Upper lobe of left lung (tissue), 6 donors: Measurements from ENCODE around the gene SPATA17. TPM values are rescaled to one million over a fixed set of nuclear protein-coding genes. Genes with fewer than 3 reads are reported as not detected.

Source experiments
- ATAC-seq, 2 donors: fragments of 200-7000 bp; cut with Tn5 transposase; one replicate each; pipeline ENCODE4 v1.9.1; 2022; ENCODE audit warnings: mild to moderate bottlenecking in 2 of 2, moderate library complexity in 2 of 2; ENCODE audit not compliant: low FRiP score in 2 of 2
- DNase-seq, 2 donors: peaks; one replicate each; pipeline ENCODE4 v3.0.0-alpha.2; 2019 to 2020
- H3K27ac ChIP-seq, 4 donors: fragments of 200-600 bp; sonication (generic); one replicate each; pipeline ENCODE4 v1.5.1; 2016 to 2019
- H3K27me3 ChIP-seq, 4 donors: fragments of 200-600 bp; sonication (generic); one replicate each; pipeline ENCODE4 v1.5.1; 2017 to 2019
- H3K36me3 ChIP-seq, 4 donors: fragments of 200-600 bp; sonication (generic); one replicate each; pipeline ENCODE4 v1.5.1; 2016 to 2019
- H3K4me1 ChIP-seq, 4 donors: fragments of 200-600 bp; sonication (generic); one replicate each; pipeline ENCODE4 v1.5.1; 2018 to 2019
- H3K4me3 ChIP-seq, 4 donors: fragments of 200-600 bp; sonication (generic); one replicate each; pipeline ENCODE4 v1.5.1; 2017 to 2019; ENCODE audit warnings: mild to moderate bottlenecking in 2 of 4, moderate library complexity in 1 of 4
- H3K9me3 ChIP-seq, 4 donors: fragments of 200-600 bp; sonication (generic); one replicate each; pipeline ENCODE4 v1.5.1; 2018 to 2019
- CTCF ChIP-seq, 6 experiments: fragments of 450-650 bp in 4 of 6; fragments of 200-600 bp in 2 of 6; sonication (generic) in 2 of 6; IDR thresholded peaks; one replicate each; pipeline ENCODE4 v1.5.1; 2016 to 2019; ENCODE audit warnings: antibody characterized with exemption in 6 of 6
- EP300 ChIP-seq, 4 donors: sonication (generic); formaldehyde crosslinking; IDR thresholded peaks; one replicate each; pipeline ENCODE4 v1.5.1; 2017; ENCODE audit warnings: antibody characterized with exemption in 4 of 4, control low read depth in 2 of 4
- POLR2A ChIP-seq, 4 donors: fragments of 450-650 bp; IDR thresholded peaks; one replicate each; pipeline ENCODE4 v1.5.1; 2016 to 2017; ENCODE audit warnings: antibody characterized with exemption in 4 of 4, mild to moderate bottlenecking in 2 of 4
- POLR2AphosphoS5 ChIP-seq, 2 donors: sonication (generic); formaldehyde crosslinking; IDR thresholded peaks; one replicate each; pipeline ENCODE4 v1.5.1; 2017; ENCODE audit warnings: antibody characterized with exemption in 2 of 2
- WGBS, 2 donors: methylation state at CpG; one replicate each; pipeline ENCODE4 v1.1.5; 2017 to 2018; 5-methylcytosine and 5-hydroxymethylcytosine counted together
- total RNA-seq, 6 donors: library from RNA; depleted of rRNA in 4 of 6; stranded (reverse); fragments of >200 nt in 4 of 6; gene quantifications; one replicate each; pipeline versions ENCODE4 v1.1.0 to v1.2.1, GENCODE V29; 2016 to 2021
- donor health status: DM: no; HTN: no; CAD: no; lungs with moderate emphysema.
- donor health status: DM: no; HTN: yes; CAD: no; lungs with severe emphysema.

SPATA17 gene
- total RNA-seq, 6 donors from 2014 or later: 0.63 to 17.0 (median 1.6) TPM

- Histone ChIP-seq H3K36me3 (no peaks in the 10 kb centered on the region), H3K9me3 (no peaks in the 10 kb centered on the region), H3K27me3 (no peaks in the 10 kb centered on the region), H3K4me3 (no peak overlapping the region), H3K4me1 (no peaks in the 10 kb centered on the region), H3K27ac (no peak overlapping the region)
- ATAC-seq (no peak), DNase-seq (no peak)
- 73 to 76% methylated on average over 5 of the region's 5 CpGs for WGBS, 2 donors
- TF ChIP-seq EP300 (IDR thresholded peaks at IDR 0.05) (no peak), POLR2A (IDR thresholded peaks at IDR 0.05) (no peak), CTCF (IDR thresholded peaks at IDR 0.05) (no peak), POLR2AphosphoS5 (IDR thresholded peaks at IDR 0.05) (no peak)
Measured at GRCh38 chr1:217712925-217713597, 81.9 kb downstream of the SPATA17 start.

GRCh38 chr1:217715681-217716080, 84.5 kb downstream of the SPATA17 start:
- ATAC-seq (no peak), DNase-seq (no peak)
- H3K4me1 ChIP-seq: no peaks in the 10 kb centered on the region
- no peak overlapping the region for H3K4me3 ChIP-seq
- no peaks in the 10 kb centered on the region for H3K9me3 ChIP-seq
- no peaks in the 10 kb centered on the region for H3K27me3 ChIP-seq
- no peaks in the 10 kb centered on the region for H3K36me3 ChIP-seq
- no peak overlapping the region for H3K27ac ChIP-seq
- WGBS, 2 donors: 84 to 85% methylated on average over 4 of the region's 4 CpGs
- TF ChIP-seq CTCF (IDR thresholded peaks at IDR 0.05) (no peak), POLR2A (IDR thresholded peaks at IDR 0.05) (no peak), POLR2AphosphoS5 (IDR thresholded peaks at IDR 0.05) (no peak), EP300 (IDR thresholded peaks at IDR 0.05) (no peak)

GRCh38 chr1:217717959-217718358, 86.8 kb downstream of the SPATA17 start:
- ATAC-seq (no peak), DNase-seq (no peak)
- 80 to 92% methylated on average over 1 of the region's 1 CpG for WGBS, 2 donors
- H3K27me3 ChIP-seq: no peaks in the 10 kb centered on the region
- no peaks in the 10 kb centered on the region for H3K9me3 ChIP-seq
- no peaks in the 10 kb centered on the region for H3K36me3 ChIP-seq
- H3K4me1 ChIP-seq: no peaks in the 10 kb centered on the region
- TF ChIP-seq EP300 (IDR thresholded peaks at IDR 0.05) (no peak), CTCF (IDR thresholded peaks at IDR 0.05) (no peak), POLR2AphosphoS5 (IDR thresholded peaks at IDR 0.05) (no peak), POLR2A (IDR thresholded peaks at IDR 0.05) (no peak)
- H3K4me3 ChIP-seq: no peak overlapping the region
- H3K27ac ChIP-seq: no peak overlapping the region

- TF ChIP-seq CTCF (IDR thresholded peaks at IDR 0.05): no peak
- no peak for TF ChIP-seq POLR2AphosphoS5 (IDR thresholded peaks at IDR 0.05)
- TF ChIP-seq EP300 (IDR thresholded peaks at IDR 0.05): no peak
- no peak for TF ChIP-seq POLR2A (IDR thresholded peaks at IDR 0.05)
- Histone ChIP-seq H3K4me3 (no peak overlapping the region), H3K27me3 (no peaks in the 10 kb centered on the region), H3K36me3 (no peaks in the 10 kb centered on the region), H3K27ac (no peak overlapping the region), H3K9me3 (no peaks in the 10 kb centered on the region), H3K4me1 (no peaks in the 10 kb centered on the region)
- WGBS, 2 donors: 56 to 77% methylated on average over 2 of the region's 2 CpGs
- DNase-seq (no peak), ATAC-seq (no peak)
Measured at GRCh38 chr1:217718873-217719272, 87.7 kb downstream of the SPATA17 start.

GRCh38 chr1:217721692-217722091, 90.5 kb downstream of the SPATA17 start:
- Histone ChIP-seq H3K36me3 (no peaks in the 10 kb centered on the region), H3K4me1 (no peaks in the 10 kb centered on the region), H3K27ac (no peak overlapping the region), H3K4me3 (no peak overlapping the region), H3K27me3 (no peaks in the 10 kb centered on the region), H3K9me3 (no peaks in the 10 kb centered on the region)
- 29 to 43% methylated on average over 1 of the region's 1 CpG for WGBS, 2 donors
- TF ChIP-seq POLR2AphosphoS5 (IDR thresholded peaks at IDR 0.05): no peak
- TF ChIP-seq EP300 (IDR thresholded peaks at IDR 0.05): no peak
- DNase-seq (no peak), ATAC-seq (no peak)
